Hematopoietic multipotent progenitor cell treated with erythropoietin and hydrocortisone succinate and interleukin-3 and kit ligand, for 15 days (in vitro differentiated cells): ENCODE results near the gene TMEM183A.

Source experiments
- DNase-seq: peaks from one replicate; pipeline ENCODE4 v3.0.0-alpha.2; 2015; ENCODE audit warnings: low spot score

Gene TMEM183A

DNA sequence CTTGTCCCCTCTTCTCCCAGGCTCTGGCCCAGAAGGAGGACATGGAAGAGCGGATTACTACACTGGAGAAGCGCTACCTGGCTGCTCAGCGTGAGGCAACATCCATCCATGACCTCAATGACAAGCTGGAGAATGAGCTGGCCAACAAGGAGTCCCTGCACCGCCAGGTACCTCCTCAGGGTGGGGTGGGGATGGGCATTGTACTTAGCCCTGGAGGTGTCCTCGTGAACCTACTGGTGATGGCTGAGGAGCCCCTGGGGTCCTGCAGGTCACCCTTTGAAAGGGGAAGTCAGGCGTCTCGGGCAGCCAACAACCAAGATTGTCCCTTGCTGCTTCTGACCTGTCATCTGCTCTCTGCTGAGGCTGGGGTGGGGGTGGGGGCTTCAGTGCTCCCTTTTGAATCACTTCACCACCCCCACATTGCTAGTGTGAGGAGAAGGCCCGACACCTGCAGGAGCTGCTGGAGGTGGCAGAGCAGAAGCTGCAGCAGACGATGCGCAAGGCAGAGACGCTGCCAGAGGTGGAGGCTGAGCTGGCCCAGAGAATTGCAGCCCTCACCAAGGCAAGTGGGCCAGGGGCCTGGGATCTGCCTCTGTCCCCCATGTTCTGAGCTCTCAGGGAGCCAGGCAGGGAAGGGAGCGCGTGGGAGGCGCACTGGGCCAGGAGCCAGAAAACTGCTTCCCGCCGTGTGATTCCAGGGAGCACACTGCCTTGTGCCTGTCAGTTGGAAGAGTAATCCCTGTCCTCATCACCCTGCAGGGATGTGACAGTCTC is 38.8 kb downstream of the TMEM183A start:
- DNase-seq, result no peak

- DNase-seq, result no peak
These were observed 39.9 kb downstream of the TMEM183A start for GRCh38 chr1:203046984-203047630.

GRCh38 chr1:203048086-203048485 is 40.9 kb downstream of the TMEM183A start:
- DNase-seq, result no peak

DNA sequence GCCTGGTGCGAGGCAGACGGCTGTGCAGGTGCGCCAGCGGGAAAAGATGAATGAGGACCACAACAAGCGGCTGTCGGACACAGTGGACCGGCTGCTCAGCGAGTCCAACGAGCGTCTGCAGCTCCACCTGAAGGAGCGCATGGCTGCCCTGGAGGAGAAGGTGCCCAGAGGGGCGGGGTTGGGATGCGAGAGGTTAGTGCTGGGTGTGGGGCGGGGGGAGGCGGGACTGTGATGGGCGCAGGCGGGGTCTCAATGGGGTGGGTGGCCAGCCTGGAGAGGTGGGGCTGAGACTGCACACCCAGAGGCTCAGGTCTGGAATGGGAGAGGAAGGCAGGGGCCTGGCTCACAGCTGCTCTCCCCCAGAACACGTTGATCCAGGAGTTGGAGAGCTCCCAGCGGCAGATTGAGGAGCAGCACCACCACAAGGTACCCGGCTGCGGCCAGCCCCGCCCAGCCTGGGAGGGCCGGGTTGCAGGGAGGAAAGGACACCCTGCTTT is 41.4 kb downstream of the TMEM183A start:
- no peak for DNase-seq

DNA sequence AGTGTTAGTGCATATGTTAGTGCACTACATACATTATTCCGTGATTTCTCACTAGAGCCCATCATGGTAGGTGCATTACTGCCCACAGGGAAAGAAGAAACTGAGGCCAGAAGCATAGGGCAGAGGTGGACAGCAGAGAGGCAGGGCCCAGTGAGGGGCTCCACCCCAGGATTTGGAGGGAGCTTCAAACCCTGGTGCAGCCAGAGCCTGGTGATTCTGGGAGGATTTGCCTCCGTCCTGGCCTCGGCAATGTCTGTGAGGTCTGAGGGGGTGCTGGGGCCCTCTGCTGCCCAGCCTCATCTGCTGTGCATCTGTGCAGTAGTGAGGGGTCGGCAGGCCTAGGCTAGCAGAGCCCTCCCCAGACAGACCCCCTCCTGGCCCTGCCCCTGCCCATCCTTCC is 41.9 kb downstream of the TMEM183A start:
- DNase-seq, result no peak

DNA sequence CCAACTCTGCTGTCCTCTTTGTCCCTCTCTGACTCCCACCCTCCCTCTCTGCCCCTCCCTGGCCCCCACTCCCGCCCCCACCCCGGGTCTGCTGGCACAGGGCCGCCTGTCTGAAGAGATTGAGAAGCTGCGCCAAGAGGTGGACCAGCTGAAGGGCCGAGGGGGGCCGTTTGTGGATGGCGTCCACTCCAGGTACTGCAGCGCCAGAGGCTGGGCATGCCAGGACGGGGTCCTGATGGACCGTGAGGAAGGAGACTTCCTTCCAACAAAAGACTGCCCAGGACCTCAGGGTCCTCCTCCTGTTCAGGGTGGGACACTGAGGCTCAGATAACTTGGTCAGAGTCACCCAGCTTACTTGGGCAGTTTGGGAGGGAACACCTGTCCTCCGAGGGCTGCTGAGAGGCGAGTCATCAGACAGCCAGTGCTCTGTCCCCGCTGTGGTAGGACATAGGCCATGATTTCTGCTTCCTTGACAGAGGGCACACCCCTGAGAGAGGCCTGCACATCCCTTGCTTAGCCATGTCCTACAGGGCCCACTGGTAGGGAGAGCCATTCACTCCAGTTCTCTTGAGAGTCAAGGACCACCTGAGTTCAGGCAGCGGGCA is 42.5 kb downstream of the TMEM183A start:
- no peak for DNase-seq

DNA sequence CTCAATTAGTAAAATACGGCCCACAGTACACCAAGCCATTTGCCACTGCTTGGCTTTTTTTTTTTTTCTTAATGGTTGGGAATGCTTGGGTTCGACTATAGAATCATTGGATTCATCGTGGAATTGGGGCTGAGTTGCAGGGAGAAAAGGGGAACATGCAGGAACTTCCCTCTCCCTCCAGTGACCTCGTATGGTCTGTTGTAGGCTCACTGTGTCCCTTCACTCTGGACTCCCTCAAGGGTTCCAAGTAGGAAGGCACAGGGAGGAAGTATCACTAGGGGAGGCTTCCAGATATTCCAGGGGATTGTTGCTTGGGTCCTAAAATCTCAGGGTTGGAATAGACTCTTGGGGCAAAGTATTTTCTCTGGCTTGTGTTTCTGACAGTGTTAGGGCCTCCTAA is 43.7 kb downstream of the TMEM183A start:
- no peak for DNase-seq

DNA sequence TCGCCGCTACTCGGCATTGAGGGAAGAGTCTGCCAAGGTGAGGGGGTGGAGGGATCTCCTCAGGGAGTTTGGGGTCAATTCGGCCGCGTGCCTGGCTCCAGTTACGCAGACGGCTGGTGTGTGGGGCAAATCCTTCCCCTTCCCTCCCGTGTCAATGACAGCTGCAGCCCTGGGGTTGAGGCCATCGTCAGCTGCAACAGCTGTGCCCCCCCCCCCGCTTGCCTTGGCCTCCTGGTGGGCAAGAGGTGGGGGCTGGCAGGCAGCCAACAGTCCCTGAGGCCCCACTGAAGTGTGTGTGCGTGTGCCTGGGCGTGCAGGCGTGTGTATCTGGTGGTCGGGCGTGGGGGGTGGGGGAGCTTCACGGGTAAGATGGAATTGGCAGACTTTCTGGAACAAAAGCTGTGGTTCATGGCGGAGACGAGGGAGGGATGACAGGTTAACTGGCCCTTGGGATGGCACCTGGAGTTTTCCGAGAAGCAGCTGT is 44.7 kb downstream of the TMEM183A start:
- no peak for DNase-seq

DNA sequence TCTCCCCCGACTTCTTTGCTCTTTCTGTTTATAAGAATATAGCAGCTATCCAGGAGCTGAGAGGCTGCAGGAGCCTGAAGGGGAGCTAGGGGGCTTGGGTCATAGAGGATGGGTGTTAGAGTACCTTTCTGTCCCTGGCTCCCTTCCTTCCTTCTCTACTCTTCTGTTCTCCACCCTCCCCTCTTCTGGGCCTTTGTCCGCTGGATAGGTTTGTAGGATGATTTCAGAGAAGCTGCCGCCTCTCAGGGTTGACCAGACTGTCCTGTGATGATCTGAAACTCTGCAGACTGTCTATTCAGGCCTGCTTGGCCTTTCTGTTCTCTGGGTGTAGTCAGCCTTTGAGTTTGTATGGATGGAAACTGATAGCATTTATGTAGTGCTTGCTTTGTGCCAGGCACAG is 45.4 kb downstream of the TMEM183A start:
- DNase-seq, result no peak

GRCh38 chr1:203054184-203054583 is 47.0 kb downstream of the TMEM183A start:
- DNase-seq, result no peak

GRCh38 chr1:203054642-203055041 is 47.5 kb downstream of the TMEM183A start:
- no peak for DNase-seq

GRCh38 chr1:203055161-203055799 is 48.1 kb downstream of the TMEM183A start:
- no peak for DNase-seq

DNA sequence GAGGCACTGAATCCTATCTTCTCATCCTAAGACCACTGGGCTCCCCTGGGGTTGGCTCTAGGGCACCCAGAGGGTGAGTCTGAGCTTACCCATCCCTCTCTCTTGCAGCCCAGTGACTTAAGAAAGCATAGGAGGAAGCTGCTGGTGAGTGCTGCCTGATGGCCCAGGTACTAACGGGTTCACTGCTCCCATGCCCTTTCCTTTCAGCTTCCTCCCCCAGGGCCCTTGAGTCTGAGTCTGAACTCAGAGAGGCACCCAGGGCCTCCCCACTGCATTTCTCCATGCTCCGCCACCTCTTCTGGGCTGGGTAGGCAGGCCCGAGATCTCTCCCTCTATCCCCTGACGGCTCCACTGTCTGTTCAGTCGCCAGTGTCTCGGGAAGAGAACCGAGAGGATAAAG is 48.8 kb downstream of the TMEM183A start:
- DNase-seq, result no peak

GRCh38 chr1:203056516-203056915 is 49.3 kb downstream of the TMEM183A start:
- peak; percentile 17 for DNase-seq

GRCh38 chr1:203057911-203058675 is 50.9 kb downstream of the TMEM183A start:
- no peak for DNase-seq

DNA sequence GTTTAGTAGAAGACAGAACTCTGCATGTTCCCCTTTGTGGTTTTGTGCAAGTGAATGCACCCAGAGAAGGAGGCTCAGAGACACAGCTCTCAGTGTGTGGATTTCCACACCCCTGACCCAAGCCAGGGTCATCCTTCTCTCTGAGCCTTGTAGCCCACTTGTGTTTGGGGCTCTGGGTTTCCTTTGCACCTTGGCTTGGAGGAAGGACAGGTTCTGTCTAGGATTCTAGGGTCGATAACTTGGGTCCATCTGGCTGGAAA is 51.4 kb downstream of the TMEM183A start:
- no peak for DNase-seq

DNA sequence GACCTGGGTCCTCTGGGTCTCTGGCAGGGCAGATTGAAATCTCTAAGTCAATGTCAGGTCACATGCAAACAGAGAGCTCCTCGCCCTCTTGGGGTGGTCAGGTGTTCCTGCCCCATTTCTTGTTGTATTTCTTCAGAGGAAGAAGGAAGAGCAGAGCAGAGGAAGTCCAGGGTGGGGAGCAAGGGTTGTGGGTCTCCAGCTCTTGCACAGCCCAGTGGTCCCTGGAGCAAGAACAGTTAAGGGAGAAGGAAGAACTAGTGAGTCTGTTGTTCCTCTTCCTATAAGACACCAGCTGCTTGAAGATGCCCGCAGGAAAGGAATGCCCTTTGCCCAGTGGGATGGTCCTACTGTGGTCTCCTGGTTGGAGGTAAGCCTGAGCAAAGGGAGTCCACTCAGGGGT is 52.3 kb downstream of the TMEM183A start:
- DNase-seq, result no peak

GRCh38 chr1:203060115-203060514 is 52.9 kb downstream of the TMEM183A start:
- DNase-seq, result no peak

GRCh38 chr1:203063287-203063686 is 56.1 kb downstream of the TMEM183A start:
- no peak for DNase-seq

- DNase-seq, result no peak
These were observed 58.0 kb downstream of the TMEM183A start for GRCh38 chr1:203065191-203065590.

DNA sequence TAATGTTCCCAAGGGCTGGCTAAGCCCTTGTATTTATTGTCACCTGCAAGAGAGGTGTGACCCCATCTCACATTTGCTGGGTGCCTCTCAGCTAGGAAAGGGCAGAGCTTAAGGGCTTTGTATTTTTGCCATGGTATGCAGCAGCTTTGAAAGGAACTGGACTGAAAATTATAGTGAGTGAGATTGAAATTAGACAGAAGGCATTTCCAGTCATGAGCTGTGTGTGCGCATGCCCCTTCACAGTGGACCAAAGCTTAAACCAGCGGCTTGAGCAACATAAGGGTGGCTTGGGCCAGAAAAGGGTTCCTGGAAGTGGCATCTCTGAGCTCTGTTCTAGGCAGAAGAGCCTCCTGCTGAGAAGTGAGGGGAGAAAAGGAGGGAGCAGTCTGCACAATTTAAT is 58.8 kb downstream of the TMEM183A start:
- no peak for DNase-seq

GRCh38 chr1:203066965-203067364 is 59.8 kb downstream of the TMEM183A start:
- DNase-seq, result no peak
